ENCODE measurements around the gene HYAL4.
A peak's percentile ranks its signal among the peaks of the same experiment; 100 is the strongest.
"Not testable (repeated sequence)": the region's sequence is repeated elsewhere in the genome, so short reads cannot be mapped to it uniquely, and the experiment has no call there.

HYAL4 gene

GRCh38 chr7:123847868-123848267 lies 2.9 kb downstream of the HYAL4 start:
- no peak for DNase-seq (ENCODE audit: low read depth)

- DNase-seq (ENCODE audit: low read depth) = no peak
Measured at GRCh38 chr7:123849855-123850254, 4.9 kb downstream of the HYAL4 start.

DNA sequence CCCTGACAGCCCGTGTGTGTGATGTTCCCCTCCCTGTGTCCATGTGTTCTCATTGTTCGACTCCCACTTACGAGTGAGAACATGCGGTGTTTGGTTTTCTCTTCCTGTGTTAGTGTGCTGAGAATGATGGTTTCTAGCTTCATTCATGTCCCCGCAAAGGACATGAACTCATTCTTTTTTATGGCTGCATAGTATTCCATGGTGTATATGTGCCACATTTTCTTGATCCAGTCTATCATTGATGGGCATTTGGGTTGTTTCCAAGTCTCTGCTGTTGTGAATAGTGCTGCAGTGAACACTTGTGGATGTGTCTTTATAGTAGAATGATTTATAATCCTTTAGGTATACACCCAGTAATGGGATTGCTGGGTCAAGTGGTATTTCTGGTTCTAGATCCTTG lies 6.4 kb downstream of the HYAL4 start:
- not testable (repeated sequence) for DNase-seq (ENCODE audit: low read depth)

- DNase-seq (ENCODE audit: low read depth) = not testable (repeated sequence)
Measured at GRCh38 chr7:123854291-123854690, 9.3 kb downstream of the HYAL4 start.

- DNase-seq (ENCODE audit: low read depth) = not testable (repeated sequence)
Measured at GRCh38 chr7:123856428-123856827, 11.5 kb downstream of the HYAL4 start.

DNA sequence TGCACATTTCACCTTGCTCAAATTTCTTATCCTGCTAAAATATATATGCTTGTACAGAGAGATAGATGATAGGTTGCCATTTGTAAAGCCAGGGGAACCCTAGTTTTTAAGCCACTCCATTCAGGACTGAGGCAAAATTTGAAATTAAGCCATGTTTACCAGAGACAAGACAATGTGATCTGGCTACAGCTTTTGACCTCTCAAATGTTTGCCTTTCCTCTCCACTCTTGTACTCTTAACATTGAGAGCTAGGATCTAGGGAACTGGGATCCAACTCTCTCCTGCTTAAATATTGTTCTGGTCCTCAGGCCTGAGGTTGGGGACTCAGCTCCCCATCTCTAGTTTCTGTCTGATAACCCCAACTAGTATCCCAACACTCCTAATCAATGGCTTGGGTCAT lies 15.9 kb downstream of the HYAL4 start:
- DNase-seq (ENCODE audit: low read depth) = no peak

- DNase-seq (ENCODE audit: low read depth) = no peak
Measured at GRCh38 chr7:123862775-123863174, 17.8 kb downstream of the HYAL4 start.

DNA sequence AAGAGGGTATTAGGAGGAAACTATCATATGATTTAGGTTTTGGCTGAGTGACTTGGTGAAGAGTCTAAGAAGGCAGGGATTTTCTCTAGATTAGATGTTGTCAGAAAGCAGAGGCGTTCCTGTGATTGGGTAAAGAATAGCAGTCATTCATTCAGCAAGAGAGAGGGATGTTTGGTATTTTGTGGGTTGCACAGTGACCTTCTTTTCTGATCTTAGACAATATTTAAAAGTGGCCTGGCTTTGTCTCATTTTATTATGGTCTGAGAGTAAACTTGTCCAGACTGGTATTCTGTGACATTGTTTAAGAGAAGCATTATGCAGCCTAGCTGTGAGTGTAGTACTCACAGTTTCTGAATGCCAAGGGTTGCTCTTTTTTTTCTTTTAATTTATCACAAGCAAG lies 18.5 kb downstream of the HYAL4 start:
- DNase-seq (ENCODE audit: low read depth) = no peak

- no peak for DNase-seq (ENCODE audit: low read depth)
Measured at GRCh38 chr7:123864012-123864411, 19.0 kb downstream of the HYAL4 start.

DNA sequence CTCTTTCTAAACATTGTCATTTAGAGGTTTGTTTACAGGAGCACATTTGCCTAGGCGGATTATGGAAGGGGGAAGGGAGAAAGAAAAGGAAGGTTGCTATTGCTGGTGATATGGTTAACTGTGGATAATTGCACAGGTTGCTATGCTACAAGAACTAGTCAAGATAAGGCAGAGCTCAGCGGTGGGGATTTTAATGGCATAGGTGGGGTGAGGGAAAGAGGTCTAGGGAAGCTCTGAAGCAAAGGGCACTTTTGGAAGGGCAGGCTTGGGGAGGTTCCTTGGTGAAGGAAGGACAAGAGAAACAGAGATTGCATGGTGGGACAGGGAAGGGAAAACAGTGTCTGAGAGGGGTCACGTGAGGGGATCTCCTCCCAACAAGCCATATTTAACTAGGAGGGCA lies 19.5 kb downstream of the HYAL4 start:
- DNase-seq (ENCODE audit: low read depth) = no peak

DNA sequence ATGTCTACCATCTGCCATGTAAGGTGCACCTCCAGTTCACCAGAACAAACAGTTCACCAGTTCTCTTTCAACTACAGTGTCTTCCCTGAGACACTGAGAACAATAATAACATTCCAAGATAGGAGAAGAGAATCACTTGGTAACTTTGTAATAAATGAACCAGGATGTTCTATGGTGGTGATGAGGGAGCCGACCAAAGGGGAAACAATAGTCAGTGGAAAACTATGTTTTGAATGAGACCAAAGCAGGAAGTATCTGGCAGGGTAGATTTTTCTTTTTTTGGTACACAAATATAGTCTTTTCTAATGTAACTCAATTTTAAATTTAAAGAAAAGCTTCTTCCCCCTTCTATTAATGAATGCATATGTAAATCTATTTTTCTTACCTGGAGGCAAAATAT lies 20.0 kb downstream of the HYAL4 start:
- no peak for DNase-seq (ENCODE audit: low read depth)

DNA sequence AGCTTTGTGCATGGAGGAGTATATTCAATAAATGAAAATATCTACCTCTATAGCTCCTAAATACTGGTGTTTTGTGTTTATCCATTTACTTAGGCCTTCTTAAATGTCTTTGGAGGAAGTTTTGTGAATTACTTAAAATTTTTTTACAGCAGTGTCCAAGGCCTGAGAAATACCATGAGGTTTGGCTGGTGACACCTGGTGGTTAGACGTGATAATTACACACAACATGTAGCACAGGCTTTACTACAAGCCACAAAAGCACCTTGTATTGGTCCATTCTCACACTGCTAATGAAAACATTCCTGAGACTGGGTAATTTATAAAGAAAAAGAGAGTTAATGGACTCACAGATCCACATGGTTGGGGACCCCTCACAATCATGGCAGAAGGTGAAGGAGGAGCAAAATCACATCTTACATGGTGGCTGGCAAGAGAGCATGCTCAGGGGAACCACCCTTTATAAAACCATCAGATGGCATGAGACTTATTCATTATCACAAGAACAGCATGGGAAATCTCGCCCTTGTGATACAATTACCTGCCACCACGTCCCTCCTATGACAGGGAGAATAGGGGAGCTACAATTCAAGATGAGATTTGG lies 20.6 kb downstream of the HYAL4 start:
- peak; percentile 7 for DNase-seq (ENCODE audit: low read depth)

- DNase-seq (ENCODE audit: low read depth) = no peak
Measured at GRCh38 chr7:123867225-123867624, 22.3 kb downstream of the HYAL4 start.

GRCh38 chr7:123871998-123872867 lies 27.3 kb downstream of the HYAL4 start:
- peak; percentile 3 for DNase-seq (ENCODE audit: low read depth)

DNA sequence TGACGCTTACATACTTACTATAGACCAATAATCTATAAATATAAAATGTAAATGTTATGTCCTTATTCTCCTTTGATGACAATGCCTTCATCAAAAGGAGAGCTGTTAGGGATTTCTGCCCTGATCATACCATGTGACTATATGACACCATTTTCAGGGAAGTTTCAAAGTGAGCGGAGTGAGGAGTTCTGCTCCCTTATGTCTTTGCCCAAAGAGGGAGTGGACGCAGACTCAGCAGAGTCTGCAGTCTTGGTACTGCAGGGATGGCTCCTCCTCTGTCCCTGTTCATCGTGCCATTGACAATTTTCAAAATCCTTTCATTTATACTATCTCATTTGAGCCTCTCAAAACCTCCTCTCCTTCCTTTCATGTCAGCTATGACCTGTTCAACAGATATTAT lies 27.9 kb downstream of the HYAL4 start:
- no peak for DNase-seq (ENCODE audit: low read depth)

- no peak for DNase-seq (ENCODE audit: low read depth)
Measured at GRCh38 chr7:123876557-123877256, 31.7 kb downstream of the HYAL4 start.

DNA sequence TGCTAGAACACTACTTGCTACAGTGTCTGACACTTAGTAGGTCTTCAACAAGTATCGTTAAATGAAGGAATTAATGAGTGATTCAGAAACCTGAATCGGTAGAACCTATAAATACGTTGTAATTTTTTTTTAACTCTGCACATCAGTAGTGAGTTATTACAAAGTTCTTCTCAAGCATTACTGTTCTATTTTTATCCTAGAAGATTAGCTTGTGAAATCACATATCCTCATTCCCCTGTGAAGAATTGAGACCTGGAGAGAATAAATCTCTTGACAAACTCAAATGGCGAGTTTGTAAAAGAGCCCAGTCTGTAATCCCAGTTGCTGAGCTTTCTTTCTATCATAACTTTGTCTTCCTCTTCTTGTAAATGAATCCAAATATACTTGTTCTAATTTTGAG lies 34.7 kb downstream of the HYAL4 start:
- no peak for DNase-seq (ENCODE audit: low read depth)

GRCh38 chr7:123881300-123881699 lies 36.3 kb downstream of the HYAL4 start:
- DNase-seq (ENCODE audit: low read depth) = no peak

DNA sequence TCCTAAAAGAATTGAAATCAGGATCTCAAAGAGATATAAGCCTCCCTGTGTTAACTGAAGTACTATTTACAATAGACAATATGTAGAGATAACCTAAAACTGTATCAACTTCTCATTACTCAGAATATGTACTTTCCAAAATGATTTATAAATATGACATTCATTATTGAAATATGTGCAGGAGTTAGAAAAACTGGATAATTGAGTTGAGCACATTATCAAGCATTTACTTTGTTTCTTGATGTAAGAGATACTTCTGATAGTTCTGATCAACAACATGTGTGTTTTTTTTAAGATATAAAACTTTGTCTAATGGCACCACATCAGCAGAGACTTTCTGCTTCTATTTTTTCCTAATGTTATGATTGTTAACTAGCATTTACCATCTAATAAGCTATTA lies 38.2 kb downstream of the HYAL4 start:
- DNase-seq (ENCODE audit: low read depth) = no peak

GRCh38 chr7:123888192-123888591 lies 43.2 kb downstream of the HYAL4 start:
- DNase-seq (ENCODE audit: low read depth) = no peak

DNA sequence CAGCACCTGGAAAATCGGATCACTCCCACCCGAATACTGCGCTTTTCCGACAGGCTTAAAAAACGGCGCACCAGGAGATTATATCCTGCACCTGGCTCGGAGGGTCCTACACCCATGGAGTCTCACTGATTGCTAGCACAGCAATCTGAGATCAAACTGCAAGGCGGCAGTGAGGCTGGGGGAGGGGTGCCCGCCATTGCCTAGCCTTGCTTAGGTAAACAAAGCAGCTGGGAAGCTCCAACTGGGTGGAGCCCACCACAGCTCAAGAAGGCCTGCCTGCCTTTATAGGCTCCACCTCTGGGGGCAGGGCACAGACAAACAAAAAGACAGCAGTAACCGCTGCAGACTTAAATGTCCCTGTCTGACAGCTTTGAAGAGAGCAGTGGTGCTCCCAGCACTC lies 49.8 kb downstream of the HYAL4 start:
- not testable (repeated sequence) for DNase-seq (ENCODE audit: low read depth)

DNA sequence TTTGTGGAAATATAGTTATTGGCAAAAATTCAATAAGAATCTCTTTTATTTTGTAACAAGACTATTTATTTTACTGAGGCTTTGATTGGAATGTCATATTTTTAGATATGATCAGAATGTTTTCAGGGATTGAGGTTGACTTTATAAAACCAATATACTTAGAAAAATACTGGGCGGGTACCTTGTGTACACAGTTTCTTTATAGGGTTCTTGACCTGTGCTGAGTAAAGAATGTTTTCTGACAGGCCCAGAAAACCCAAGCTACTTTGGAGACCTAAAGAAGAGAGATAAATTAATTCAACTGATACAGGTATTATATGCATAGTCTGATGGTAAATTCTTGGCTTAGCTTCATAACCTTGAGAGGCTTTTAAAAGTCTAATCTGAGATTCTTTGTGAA lies 56.1 kb downstream of the HYAL4 start:
- no peak for DNase-seq (ENCODE audit: low read depth)

DNA sequence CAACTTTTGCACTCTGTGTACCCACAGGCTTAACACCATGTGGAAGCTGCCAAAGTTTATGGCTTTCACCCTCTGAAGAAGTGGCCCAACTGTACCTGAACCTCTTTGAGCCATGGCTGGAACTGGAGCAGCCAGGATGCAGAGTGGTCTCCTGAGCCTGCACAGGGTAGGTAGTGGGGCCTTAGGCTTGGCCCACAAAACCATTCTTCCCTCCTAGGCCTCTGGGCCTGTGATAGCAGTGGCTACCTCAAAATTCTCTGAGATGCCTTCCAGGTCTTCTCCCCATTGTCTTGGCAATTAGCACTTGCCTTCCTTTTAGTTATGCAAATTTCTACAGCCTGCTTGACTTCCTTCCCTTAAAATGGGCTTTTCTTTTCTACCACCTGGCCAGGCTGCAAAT lies 60.7 kb downstream of the HYAL4 start:
- DNase-seq (ENCODE audit: low read depth) = no peak
